Tibial artery (tissue), 4 donors: Measurements from ENCODE around the gene CRY1.

Experiments used
- DNase-seq, 2 donors: peaks; one replicate each; pipeline ENCODE4 v3.0.0-alpha.2; 2019
- H3K27ac ChIP-seq, 2 donors: fragments of 200-600 bp; sonication (generic) in 1 of 2; 1 replicate in 1 of 2; 2 replicates in 1 of 2; pipeline ENCODE4 v1.5.1; 2018 to 2019; ENCODE audit warnings: mild to moderate bottlenecking in 1 of 2
- H3K27me3 ChIP-seq, 2 donors: fragments of 200-600 bp; sonication (generic) in 1 of 2; one replicate each; pipeline versions ENCODE4 v1.5.1 to v1.6.0; 2016 to 2019
- H3K36me3 ChIP-seq, 3 donors: fragments of 200-600 bp; sonication (generic) in 2 of 3; one replicate each; pipeline ENCODE4 v1.5.1; 2016 to 2019; ENCODE audit warnings: mild to moderate bottlenecking in 2 of 3
- H3K4me1 ChIP-seq, 4 donors: fragments of 200-600 bp; sonication (generic) in 2 of 4; 1 replicate in 3 of 4; 2 replicates in 1 of 4; pipeline ENCODE4 v1.5.1; 2016 to 2019
- H3K4me3 ChIP-seq, 2 donors: fragments of 200-600 bp; sonication (generic) in 1 of 2; 1 replicate in 1 of 2; 2 replicates in 1 of 2; pipeline ENCODE4 v1.5.1; 2018 to 2019; ENCODE audit warnings: mild to moderate bottlenecking in 2 of 2
- H3K9me3 ChIP-seq, 3 donors: fragments of 200-600 bp; sonication (generic) in 1 of 3; one replicate each; pipeline ENCODE4 v1.5.1; 2016 to 2019
- intact Hi-C: fragments of 100-400 bp; cut with DNase I; formaldehyde crosslinking; loops from one replicate; pipeline ENCODE4 v1.15.0; 2023; ENCODE audit warnings: low total_unique reads
- TF ChIP-seq, protein P1 (sequence below), 2 experiments: fragments of 200-600 bp in 1 of 2; fragments of 450-650 bp in 1 of 2; IDR thresholded peaks; one replicate each; pipeline ENCODE4 v1.5.1; 2017 to 2019; ENCODE audit warnings: antibody characterized with exemption in 2 of 2, mild to moderate bottlenecking in 1 of 2, moderate library complexity in 1 of 2

CRY1 gene

GRCh38 chr12:107107381-107107780, 14.0 kb upstream of the CRY1 start:
- Histone ChIP-seq H3K27me3 (no peaks in the 10 kb centered on the region), H3K36me3 (no peaks in the 10 kb centered on the region), H3K4me1 (peaks cover 0 to 7% (median 0%) of the 10 kb centered on the region in 4 donors), H3K9me3 (no peaks in the 10 kb centered on the region), H3K27ac (no peak overlapping the region), H3K4me3 (no peak overlapping the region)
- DNase-seq = no peak
- intact Hi-C loops = no loop called here
- TF ChIP-seq, protein P1, sequence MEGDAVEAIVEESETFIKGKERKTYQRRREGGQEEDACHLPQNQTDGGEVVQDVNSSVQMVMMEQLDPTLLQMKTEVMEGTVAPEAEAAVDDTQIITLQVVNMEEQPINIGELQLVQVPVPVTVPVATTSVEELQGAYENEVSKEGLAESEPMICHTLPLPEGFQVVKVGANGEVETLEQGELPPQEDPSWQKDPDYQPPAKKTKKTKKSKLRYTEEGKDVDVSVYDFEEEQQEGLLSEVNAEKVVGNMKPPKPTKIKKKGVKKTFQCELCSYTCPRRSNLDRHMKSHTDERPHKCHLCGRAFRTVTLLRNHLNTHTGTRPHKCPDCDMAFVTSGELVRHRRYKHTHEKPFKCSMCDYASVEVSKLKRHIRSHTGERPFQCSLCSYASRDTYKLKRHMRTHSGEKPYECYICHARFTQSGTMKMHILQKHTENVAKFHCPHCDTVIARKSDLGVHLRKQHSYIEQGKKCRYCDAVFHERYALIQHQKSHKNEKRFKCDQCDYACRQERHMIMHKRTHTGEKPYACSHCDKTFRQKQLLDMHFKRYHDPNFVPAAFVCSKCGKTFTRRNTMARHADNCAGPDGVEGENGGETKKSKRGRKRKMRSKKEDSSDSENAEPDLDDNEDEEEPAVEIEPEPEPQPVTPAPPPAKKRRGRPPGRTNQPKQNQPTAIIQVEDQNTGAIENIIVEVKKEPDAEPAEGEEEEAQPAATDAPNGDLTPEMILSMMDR (IDR thresholded peaks at IDR 0.05) = no peak

GRCh38 chr12:107106241-107107025, 13.1 kb upstream of the CRY1 start:
- Histone ChIP-seq H3K4me1 (peaks cover 0 to 7% (median 0%) of the 10 kb centered on the region in 4 donors), H3K4me3 (no peak overlapping the region), H3K36me3 (no peaks in the 10 kb centered on the region), H3K27ac (no peak overlapping the region), H3K9me3 (no peaks in the 10 kb centered on the region), H3K27me3 (no peaks in the 10 kb centered on the region)
- DNase-seq = no peak
- TF ChIP-seq, protein P1 (IDR thresholded peaks at IDR 0.05) = no peak
- intact Hi-C loops = no loop called here

DNA sequence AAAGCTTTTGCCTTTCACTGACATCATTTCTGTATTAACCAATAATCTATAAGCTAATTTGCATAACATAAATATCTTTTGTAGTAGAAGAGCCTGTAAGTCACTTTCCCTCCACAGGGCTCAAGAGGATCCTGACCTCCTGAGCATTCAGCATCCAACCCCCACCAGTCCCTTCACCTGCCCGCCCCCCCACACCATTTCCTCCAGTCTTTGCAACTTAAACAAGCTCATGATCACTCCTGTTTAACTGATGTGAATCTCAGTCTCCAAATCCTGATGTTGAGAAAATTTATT, 12.0 kb upstream of the CRY1 start:
- no peaks in the 10 kb centered on the region for H3K27me3 ChIP-seq
- H3K9me3 ChIP-seq = no peaks in the 10 kb centered on the region
- peaks cover 0 to 4% (median 0%) of the 10 kb centered on the region in 4 donors for H3K4me1 ChIP-seq
- no peak overlapping the region for H3K27ac ChIP-seq
- no peak overlapping the region for H3K4me3 ChIP-seq
- TF ChIP-seq, protein P1 (IDR thresholded peaks at IDR 0.05) = no peak
- H3K36me3 ChIP-seq = no peaks in the 10 kb centered on the region
- no peak for DNase-seq
- intact Hi-C loops = no loop called here

GRCh38 chr12:107103516-107103915, 10.2 kb upstream of the CRY1 start:
- no peak overlapping the region for H3K4me3 ChIP-seq
- TF ChIP-seq, protein P1 (IDR thresholded peaks at IDR 0.05) = no peak
- H3K27ac ChIP-seq = no peak overlapping the region
- DNase-seq = no peak
- no peaks in the 10 kb centered on the region for H3K27me3 ChIP-seq
- intact Hi-C loops = no loop called here
- no peaks in the 10 kb centered on the region for H3K9me3 ChIP-seq
- H3K36me3 ChIP-seq = no peaks in the 10 kb centered on the region
- H3K4me1 ChIP-seq = peaks cover 0 to 4% (median 0%) of the 10 kb centered on the region in 4 donors

DNA sequence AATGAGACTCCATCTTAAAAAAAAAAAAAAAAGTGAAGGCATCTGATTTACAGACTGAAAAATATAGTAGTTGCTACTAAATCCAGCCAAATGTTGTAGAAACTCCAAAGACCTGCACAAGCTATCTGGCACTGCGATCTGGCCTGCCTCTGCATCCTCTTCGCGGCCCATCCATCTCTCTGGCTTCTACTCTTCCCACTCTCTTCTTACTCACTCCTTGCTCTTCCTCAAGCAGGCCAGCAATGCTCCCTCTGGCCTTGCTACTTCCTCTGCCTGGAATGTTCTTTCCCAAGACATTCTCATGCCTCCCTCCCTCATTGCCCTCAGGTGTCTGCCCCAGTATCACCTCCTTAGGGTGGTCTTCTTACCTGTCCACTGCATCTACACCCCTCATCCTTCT, 9.7 kb upstream of the CRY1 start:
- intact Hi-C loops = no loop called here
- H3K27ac ChIP-seq = no peak overlapping the region
- no peaks in the 10 kb centered on the region for H3K36me3 ChIP-seq
- H3K4me1 ChIP-seq = peaks cover 0 to 4% (median 0%) of the 10 kb centered on the region in 4 donors
- TF ChIP-seq, protein P1 (IDR thresholded peaks at IDR 0.05) = no peak
- H3K27me3 ChIP-seq = no peaks in the 10 kb centered on the region
- H3K9me3 ChIP-seq = no peaks in the 10 kb centered on the region
- DNase-seq = no peak
- H3K4me3 ChIP-seq = no peak overlapping the region
